ENCODE data around the gene HLA-DPB1.
"Not testable (repeated sequence)": the region's sequence is repeated elsewhere in the genome, so short reads cannot be mapped to it uniquely, and the experiment has no call there.

The HLA-DPB1 gene

DNA sequence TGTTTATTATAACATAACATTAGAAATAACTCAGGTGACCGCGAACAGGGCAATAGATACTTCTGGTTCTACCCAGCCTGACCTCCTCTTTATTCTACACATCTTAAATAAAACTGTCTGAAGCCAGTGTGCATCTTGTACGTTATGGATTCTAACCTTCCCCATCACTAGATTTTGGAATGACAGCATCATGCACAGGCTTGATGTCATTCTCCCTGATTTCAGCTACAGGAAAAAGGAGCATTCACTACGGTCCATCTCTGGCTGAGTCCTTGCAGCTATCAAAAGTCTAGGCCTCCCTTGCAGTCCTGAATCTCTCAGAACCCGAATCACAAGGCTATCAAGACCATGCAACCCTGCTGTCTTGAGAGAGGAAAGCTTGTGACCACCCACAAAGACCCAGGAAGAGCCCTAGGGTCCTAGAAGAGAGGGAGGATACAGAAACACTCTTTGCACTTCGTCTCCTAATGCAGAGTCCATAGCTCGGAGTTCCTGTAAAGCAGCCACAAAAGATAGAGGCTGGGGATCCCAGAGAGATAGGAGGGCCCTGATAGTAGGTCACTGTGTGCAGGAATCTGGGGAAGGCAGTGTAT is 3.2 kb upstream of the HLA-DPB1 start:
- DNase-seq: no peak

DNA sequence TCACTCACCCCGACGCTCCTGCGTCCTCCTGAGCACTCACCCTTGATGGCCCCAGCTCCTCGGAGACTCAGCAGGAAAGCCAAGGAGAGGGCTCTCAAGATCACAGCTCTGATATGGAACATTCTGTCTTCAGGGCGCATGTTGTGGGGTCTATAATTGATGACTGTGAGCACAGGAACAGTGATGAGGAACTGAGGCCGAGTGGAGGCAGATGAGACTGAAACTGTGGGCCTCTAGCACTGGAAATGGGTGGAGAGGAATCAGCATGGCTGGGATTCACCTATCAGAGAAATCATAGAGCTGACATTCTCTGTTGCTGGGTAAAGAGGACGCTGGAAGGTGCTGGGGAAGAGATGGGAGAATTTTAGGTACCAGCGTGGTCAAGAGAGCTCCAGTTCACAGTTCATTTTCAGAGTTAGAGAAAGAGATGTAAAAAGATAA is 2.3 kb upstream of the HLA-DPB1 start, which contains the start of gene HLA-DPA1:
TSS of gene HLA-DPA1 (minus strand) at position 219 of the 441 bp plus-strand sequence.
- no peak for DNase-seq

DNA sequence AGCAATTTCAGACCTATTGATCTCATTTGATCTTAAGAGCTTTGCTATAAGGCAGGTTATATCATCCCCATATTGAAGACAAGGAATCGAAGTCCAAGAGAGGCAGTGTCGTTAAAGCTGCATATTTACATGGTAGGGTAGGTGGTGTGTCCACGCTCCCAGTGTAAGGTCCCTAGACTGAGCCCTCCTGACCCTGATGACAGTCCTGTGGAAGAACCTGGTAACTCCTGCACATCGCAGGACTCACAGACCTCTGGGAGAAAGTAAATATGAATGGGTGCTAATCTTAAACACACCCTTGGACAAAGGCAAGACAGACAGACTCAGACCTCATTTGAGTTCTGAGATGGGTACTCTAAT is 602 bp upstream of the HLA-DPB1 start:
- DNase-seq: no peak

DNA sequence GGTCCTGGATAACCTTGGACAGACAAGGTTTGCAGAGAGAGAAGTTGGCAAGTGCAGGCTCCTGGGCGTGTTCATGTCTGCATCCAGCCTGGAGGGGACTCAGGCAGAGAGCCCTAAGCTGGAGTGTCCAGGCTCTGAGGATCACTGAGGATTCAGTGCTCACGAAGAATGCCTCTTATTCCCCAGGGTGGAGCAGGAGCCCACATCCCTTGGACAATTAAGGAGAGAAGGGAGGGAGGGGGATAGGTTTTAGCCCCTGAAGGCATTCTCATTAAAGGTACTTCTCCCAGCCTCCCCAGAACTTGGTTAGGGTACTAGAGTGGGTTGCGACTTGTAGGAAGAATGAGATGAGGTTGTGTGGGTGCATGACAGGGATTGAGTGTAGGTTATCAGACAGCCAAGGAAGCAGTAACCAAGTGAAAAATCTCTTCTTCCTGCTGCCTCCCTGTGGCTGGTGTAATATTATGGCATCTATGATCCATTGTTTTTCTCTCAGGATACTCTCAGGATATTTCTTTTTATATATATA is 680 bp downstream of the HLA-DPB1 start:
- no peak for DNase-seq

DNA sequence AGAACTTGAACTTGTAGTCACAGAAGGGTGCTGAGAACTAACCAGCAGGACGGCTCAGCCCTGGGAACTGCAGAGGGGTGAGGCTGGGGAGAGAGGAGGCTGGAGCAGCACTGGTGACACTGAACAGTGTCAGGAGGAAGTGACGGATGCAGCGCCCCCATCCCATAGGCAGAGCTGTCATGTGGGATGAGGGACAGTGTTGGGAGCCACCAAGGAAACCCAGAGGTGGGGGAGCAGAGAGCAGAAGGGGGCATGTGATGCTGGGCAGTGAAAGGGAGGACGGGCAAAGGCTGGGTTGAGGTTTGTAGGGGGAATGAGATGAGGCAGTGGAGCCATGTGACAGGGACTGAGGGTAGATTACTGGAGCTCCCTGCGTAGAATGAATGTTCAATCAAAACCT is 2.1 kb downstream of the HLA-DPB1 start:
- no peak for DNase-seq

DNA sequence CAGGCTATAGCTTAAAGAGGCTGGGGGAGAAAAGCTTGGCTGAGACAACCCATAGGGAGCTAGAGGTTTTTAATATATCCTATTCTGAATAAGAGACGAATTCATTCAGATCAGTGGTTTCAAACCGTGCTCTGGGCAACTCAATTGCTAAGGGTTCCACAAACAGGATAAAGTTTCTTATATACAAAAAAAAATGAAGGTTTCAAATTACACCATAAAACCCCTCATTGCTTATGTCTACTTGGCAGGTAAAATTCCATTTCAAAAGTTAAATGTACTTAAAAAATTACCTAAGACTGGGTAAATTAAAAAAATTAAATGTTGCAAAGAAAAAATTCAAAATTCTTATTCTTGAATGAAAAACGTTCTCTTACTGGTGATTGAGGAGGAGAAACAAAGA is 2.7 kb downstream of the HLA-DPB1 start:
- DNase-seq: no peak

DNA sequence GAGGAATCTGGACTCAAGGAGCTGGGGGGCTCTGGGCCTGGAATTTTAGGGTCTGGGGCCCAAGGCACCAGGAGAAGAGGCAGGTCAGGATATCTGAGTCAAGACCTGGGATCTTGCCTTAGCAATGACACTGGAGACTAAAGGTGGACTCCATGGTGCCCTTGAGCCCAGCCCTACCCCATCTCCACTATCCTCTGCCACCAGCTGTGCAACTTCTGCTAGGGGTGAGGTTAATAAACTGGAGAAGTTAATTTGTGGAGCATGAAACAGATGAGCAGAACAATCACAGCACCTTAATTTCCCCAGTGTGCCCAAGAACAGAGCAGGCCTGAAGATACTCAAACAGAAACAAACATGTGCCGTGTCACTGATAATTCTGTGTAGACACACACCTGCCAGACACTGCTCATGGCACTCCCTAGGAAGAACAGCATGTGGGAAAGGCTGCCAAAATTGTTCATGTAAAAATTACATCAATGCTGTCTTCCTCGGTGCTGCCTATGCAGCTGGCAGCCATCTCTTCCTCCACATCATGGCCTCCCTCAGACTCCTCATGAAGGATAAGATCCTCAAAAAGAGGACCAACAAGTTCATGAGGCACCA is 3.2 kb downstream of the HLA-DPB1 start:
- no peak for DNase-seq

DNA sequence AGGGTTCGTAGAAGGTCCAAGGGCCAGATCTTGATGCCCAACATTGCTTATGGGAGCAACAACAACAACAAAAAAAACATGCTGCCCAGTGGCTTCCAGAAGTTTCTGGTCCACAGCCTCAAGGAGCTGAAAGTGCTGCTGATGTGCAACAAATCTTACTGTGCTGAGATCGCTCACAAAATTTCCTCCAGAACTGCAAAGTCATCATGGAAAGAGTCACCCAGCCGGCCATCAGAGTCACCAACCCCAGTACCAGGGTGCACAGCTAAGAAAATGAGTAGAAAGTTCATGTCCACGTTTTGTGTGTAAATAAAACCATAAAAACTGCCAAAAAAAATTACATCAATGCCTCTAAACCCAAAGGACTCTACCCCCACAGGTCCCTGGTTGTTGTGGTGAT is 3.8 kb downstream of the HLA-DPB1 start:
- no peak for DNase-seq

DNA sequence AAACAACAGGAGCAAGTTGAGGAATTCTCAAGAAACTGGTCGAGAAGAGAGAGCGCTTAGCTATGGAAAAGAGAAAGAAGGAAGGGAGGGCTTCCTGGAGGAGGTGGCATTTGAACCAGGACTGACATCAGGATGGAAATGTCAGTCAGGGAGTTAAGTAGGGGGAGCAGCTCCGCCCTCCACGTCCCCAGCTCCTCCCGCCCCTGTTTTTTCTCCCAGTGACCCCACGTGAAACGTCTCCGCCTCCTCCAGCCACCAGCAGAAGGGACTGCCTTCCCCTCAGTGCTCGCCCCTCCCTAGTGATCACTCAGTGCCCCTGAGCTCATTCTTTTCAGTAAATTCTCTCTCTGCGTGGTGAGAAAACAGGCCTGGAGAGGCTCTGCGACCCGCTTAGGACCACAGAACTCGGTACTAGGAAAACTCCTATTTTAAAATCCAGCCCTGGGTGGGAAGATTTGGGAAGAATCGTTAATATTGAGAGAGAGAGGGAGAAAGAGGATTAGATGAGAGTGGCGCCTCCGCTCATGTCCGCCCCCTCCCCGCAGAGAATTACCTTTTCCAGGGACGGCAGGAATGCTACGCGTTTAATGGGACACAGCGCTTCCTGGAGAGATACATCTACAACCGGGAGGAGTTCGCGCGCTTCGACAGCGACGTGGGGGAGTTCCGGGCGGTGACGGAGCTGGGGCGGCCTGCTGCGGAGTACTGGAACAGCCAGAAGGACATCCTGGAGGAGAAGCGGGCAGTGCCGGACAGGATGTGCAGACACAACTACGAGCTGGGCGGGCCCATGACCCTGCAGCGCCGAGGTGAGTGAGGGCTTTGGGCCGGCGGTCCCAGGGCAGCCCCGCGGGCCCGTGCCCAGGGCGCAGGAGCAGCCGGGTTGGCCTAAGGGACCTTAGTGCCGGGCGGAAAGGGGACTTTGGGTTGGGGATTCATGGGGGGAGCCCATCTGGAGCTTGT is 4.6 kb downstream of the HLA-DPB1 start:
- DNase-seq: no peak

DNA sequence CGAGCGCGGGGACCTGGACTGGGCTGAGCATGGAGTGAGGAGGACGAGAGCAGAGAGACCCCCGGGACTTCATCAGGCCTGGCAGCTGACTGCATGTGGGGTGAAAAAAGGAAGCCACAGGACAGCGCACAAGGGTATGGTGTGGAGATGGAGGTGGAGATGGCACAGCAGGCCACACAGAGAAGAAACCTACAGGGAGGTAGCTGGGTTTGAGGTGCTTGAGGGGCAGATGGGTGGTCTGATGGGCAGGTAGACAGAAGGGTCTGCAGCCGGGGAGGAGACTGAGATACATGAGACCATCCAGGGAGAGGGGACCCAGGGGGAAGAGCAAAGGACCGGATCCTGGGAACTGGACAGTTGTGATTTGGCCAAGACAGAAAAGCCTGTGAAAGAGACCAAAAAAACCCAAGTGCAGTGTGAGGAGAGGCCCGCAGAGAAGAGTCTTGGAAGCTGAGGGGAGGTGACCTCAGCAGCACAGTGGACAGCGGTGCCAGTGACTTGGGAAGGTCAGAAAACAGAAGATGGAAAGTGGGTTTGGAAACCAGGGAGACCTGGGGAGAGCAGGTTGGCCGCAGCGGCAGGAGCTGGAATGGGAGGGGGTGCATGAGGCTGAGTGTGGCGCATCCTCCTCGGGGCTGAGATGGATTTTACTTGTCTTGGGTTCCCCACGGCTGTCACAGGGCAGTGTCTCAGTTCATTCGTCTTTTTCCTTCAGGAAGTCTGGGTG is 5.5 kb downstream of the HLA-DPB1 start:
- DNase-seq: no peak

DNA sequence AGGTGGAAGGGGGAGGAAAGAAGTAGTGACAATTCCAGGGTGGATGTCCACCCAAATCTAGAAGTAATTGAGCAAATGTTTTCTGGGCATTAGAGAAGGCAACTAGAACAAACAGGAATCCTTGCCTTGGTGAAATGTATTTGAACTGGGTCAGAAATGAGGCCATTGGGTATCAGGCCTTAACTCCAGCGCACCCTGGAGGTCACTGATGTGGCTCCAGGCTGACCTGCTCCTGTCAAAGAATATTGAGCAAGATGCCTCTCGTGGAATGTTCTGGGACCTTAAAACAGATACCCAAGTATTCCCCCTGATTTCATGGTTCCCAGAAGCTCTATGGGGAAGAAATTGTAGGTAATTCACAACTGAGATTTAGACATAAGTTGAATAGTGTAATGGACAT is 6.9 kb downstream of the HLA-DPB1 start:
- no peak for DNase-seq

DNA sequence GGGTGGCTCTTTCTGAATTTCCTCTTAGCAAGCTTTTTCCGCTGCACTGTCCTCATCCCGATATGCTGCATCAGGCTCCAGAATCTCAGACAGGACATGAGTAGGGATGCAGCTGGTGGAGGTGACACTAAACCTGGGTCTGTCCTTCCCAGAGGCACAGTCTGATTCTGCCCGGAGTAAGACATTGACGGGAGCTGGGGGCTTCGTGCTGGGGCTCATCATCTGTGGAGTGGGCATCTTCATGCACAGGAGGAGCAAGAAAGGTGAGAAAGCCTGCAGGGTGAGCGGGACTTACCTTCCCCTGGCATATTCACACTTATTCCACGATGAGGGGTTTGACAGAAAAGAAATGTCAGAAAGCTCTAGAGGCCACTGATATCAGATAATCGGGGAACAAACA is 9.8 kb downstream of the HLA-DPB1 start:
- DNase-seq: no peak

DNA sequence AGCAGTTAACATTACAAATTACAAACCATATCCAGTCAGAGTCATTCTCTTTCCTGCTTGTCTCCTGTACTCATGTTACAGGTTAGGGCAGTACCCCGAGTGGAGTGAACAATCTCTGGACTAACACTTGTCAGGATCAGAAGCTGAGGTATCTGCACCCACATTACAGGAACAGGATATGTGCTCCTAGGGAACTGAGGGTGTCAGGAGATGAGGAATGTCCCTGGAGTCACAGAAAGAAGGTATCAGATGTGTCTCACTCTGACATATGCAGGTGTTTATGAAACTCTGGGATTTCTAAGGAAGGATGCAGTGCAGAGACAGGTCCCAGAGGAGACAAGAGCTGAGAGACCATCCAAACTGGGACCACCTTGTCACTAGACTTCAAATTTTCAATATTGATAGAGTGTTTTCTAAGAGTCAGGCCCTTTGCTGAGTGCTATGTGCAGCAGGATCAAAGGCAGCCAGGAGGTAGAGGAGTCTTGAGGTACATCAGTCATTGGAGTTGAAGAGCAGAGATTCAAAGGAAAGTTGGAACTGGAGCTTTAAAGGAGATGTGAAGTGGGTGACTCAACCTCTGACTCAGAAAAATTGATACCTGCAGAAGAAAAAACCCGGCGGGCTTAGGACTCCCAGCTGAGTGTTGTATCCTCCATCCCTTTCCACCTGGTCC is 12.6 kb downstream of the HLA-DPB1 start:
- no peak for DNase-seq

DNA sequence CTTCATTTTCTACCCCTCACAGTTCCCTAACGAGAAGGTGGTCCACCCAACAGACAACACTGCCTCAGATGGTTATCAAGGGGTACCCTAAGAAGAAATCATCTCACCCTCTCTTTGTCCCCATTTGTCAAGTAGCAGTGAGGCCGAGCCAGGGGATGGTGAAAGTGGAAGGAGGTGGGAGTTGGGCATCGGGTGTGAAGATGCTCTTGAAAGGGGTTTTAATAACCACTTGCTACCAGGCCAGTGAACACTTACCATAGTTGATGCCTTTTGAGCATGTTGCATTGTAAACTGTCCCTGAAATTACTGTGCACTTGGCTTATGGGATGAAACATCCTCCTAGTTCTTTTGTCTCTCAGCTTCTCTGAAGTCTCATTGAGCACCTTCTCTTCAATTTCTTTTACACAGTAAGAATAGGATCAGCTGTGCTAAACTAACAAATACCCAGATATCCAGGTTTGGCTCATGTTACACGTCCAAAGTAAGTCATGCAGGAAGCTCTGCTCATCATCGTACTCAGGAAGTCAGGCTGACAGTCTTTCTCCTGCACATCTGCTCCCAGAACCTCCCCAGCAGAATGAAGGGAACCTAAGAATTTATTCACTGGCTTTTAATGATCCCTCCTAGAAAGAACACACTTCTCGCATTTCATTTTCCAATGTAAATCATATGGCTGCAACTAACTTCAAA is 13.3 kb downstream of the HLA-DPB1 start:
- DNase-seq: no peak

DNA sequence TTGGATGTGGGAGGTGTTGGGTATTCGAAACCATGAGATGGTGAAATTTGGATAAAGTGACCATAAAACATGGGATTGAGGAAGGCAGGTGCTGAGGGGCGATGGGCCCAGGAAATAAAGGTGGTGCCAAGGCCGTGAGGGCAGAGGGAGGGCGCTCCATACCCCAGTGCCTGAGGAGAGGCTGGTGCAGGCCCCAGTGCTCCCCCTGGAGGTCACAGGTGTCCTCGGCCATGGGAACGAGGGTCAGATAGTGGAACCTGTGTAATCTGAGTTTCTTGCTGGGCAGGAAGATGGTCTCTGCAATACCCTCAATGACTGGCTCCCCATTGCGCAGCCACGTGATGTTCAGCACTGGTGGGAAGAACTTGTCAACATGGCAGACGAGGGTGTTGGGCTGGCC is 16.2 kb downstream of the HLA-DPB1 start:
- DNase-seq: no peak

DNA sequence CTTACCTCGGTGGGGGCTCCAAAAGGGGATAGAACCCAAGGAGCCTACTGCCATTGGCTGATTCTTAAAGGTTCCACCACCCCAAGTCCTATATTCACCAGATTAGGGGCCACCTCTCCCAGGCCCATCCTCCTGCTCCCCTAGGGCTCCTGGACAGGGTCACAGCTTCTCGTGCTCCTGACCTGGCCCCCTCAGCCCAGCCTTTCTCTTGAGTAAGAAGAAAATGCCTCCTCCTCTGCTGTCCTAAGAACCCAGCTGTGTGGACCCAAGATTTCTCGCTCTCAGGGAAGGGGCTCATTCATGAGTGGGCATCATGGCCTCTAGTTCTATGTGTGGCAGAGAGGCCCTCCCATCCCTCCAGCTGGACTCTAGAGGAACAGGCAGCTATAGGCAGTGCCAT is 16.6 kb downstream of the HLA-DPB1 start:
- no peak for DNase-seq

DNA sequence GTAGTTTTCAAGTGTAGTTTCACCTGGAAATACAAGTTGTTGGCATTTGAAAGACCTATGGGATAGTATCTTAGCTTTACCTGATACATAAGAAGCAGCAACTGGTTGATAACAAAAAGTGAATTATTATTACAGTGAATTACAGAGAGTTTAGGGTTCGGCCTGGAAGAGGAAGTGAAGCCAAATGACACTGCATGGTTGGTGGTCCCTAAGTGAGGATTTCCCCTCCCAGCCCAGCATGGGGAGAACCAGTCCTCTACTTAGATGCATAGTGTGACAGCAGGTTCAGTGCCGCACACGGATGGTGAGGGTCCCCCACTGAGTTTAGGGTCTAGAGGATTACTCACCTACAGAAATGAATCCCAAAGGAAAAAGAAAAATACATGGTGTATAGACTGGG is 18.1 kb downstream of the HLA-DPB1 start:
- DNase-seq: no peak

DNA sequence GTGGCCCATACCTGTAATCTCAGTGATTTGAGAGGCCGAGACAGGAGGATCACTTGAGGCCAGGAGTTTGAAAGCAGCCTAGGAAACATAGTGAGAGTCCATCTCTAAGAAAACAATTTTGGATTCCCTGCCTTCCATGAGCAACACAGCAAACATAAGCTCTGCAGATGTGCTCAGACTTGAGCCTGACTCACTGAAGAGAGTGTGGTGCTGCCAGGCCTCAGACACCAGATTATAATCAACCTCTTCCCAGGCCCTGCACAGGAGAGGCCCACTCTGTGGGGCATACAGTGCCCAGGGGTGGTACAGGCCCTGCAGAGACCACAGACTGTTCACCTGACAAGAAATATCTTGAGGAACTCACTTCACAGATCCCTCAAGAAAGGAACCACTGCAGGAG is 19.9 kb downstream of the HLA-DPB1 start:
- no peak for DNase-seq

DNA sequence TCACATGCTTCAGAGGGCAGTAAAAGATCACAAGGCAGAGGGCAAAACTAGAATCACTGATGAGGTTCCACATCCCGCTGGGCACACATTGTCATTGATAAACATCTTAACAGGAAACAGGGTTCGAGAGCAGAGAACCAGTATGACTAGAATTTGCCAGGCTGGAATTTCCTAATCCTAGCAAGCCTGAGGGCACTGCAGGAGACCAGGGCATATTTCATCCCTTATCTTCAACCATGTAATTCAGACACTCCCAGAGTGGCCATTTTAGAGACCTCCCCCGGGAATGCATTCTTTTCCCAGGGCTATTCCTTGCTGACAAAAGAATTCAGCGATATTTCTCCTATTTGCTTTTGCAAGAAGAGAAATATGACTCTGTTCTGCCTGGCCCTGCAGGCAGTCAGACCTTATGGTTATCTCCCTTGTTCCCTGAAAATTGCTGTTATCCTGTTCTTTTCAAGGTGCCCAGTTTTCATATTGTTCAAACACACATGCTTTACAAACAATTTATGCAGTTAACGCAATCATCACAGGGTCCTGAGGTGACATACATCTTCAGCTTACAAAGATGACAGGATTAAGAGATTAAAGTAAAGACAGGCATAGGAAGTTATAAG is 25.4 kb downstream of the HLA-DPB1 start:
- DNase-seq: not testable (repeated sequence)

DNA sequence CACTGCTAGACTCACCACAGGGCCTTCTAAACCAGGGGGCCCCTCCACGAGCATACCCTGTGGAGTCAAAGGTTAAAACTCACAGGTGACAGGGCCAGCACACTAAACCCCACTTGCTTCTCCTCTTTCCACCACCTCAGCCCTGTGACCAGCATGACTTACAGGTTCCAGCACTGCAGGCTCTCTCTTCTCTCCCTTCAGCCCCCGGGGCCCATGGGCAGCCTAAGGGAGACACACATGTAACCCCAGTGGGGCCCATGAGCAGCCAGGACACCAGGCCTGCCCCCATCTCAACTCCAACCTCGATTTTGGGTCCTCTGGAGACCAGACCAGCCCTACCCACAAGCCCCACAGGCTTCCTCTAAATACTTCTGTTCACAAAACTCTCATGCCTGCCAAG is 28.0 kb downstream of the HLA-DPB1 start:
- DNase-seq: no peak

DNA sequence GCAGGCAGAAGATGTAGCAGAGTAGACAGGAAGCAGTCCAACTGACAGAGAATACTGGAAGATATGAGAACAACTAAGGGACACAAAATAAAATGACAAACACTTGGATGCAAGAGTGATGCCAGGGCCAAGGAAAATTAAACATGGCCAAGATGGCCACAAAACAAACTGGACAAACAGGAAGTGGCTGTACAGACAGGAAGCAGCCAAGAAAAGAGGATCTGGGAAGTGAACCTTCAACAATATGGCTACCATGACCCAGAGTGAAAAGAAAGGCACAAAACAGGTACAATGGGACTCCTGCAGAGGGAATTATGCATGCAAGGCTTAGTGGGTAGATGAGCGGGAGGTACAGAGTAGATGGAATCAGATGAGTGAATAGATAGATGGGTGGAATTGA is 29.1 kb downstream of the HLA-DPB1 start:
- no peak for DNase-seq

All from NK-92 treated with Interleukin-12 subunit alpha and Interleukin-12 subunit beta, amount 100 ng/mL, for 24 hours (cell line).